ENCODE results near the gene CAMTA1.

Gene CAMTA1

GRCh38 chr1:7609311-7609994 is 824.2 kb downstream of the CAMTA1 start:
- DNase-seq (ENCODE audit: low read depth in 2 of 2) = no peak

GRCh38 chr1:7610106-7610731 is 825.0 kb downstream of the CAMTA1 start:
- no peak for DNase-seq (ENCODE audit: low read depth in 2 of 2)

GRCh38 chr1:7610936-7611335 is 825.7 kb downstream of the CAMTA1 start:
- DNase-seq (ENCODE audit: low read depth in 2 of 2) = no peak

DNA sequence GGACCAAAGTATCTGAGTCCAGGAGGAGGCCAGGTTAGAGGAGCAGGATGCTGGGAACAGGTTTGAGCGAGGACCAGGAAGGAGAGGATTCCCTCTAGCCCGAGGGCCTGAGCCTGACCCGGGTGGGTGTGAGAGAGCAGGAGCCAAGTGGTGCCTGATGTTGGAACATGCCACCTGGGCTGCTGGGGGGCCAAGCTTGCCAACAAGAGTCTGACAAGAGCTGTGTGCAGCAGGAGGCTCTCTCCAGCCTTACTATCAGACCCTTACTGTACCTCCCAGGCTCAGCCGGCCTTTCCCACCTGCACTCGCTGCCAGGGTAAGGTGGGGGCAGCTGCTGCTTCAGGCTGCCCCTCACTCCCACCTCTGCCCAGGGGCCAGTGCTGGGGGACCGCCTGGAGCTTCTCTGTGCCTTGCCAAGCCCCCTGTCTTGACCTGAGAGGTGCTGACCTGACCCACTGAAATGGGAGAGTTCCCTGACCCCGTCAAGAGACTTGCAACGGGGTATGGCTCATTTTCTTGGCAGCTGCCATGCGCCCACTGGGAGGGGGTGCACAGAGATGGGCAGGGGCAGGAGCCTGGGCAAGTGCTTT is 826.3 kb downstream of the CAMTA1 start:
- DNase-seq (ENCODE audit: low read depth in 2 of 2) = no peak

DNA sequence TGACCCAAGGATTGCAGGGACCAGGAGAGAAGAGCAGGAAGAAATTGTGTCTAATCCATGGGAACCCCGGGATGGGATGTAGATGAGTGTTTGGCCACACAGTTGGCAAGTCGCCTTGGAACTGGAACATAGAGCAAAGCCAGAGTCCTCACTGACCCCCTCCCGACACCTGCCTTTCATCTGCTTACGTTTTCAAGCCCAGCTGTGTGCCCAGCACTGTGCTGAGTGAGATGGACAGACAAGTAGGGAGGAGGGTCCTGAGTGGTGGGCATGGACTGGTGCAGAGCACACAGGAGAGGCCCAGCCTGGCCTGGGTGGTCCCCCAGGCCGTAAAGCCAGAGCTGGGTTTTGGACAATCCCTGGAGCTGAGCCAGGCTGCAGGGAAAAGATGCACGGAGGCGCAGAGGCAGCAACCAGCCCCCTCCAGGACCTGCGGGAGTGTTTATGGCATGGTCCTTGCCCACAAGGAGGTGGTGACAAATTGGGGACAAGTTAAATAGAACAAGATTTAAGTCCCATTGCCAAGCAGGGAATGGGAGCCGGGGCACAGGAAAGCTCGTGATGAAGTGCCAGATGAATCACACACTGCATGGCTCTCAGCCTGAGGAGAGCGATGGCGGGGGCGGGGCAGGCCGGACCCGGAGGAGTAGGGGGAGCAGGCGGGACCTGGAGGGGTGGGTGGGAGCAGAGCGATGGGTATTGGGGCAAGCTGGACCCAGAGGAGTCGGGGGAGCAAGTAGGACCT is 828.0 kb downstream of the CAMTA1 start:
- no peak for DNase-seq (ENCODE audit: low read depth in 2 of 2)

- DNase-seq (ENCODE audit: low read depth in 2 of 2) = no peak
Observed at GRCh38 chr1:7613851-7614205, 828.6 kb downstream of the CAMTA1 start.

DNA sequence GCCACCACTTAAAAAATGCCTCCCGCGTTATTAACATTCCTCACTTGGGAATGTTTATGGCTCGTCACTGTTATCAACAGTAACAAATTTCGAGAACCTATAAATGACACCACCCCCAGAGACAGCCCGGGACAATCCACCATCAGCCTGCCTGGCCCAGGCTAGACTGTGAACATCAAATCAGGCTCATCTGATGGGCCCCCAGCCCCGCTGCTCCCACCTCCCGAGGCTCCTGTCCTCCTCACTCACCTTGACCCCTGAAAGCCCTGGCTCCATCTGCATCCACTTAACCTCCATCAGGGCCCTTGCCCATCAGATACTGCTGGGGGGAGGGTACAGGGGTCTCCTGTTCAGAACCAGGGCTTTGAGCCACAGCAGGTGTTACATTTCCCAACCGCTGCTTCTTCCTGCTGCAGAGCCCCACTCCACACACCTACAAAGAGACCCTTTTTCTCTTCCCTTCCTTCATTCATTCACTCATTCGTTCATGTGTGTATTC is 829.4 kb downstream of the CAMTA1 start:
- DNase-seq (ENCODE audit: low read depth in 2 of 2) = no peak

DNA sequence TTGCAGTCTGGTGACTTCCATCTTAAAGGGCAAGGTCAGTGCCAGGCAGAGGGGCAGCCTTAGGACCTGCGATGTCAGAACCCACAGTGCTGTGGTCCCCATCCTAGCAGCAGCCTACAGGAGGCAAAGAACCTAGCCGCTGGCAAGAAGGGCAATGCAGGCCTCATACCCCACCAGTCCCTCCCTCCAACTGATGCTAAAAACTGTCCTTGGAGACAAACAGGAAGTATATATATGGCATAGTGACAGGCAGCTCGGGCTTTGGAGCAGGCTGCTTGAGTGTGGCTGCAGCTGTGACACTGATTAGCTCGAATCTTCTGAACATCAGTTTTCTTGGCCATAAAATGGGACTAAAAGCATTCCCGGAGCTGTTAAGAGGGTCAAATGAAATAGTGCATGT is 829.9 kb downstream of the CAMTA1 start:
- no peak for DNase-seq (ENCODE audit: low read depth in 2 of 2)

DNA sequence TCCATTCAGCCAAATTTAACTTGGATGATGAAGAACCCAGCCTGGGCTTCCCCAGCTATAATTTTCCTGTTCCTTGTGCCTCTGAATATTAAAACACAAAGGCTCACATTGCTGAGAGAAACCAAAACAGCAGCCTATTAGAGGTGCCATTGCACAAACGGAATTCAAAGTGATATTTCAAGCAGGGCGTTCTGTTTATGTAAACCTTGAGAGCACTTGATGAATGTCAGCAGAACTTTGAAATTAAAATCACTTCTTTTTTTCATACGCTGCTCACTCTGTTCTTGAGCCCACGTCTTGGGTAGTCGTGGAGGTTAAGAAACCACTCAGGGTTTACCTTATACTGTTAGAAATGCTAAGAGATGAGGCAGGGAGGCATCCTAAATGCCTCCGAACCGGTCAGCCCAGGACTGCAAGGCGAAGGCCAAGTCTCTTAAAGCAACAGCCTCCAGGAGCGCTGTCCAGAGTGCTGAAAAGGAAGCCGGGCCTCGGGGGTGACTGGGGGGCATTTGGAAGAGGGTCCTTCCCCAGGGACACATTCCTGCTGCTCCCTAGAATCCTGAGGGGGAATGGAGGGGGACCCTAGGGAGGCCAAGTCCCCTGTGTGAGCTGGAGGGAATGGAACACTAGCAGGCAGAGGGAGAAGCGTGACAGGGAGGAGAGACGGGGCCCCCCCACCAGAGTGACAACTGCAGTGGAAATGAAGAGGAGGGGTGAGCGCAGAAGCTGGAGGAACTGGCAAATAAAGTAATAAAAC is 831.0 kb downstream of the CAMTA1 start:
- DNase-seq (ENCODE audit: low read depth in 2 of 2) = peak; percentile 2 to 16

GRCh38 chr1:7616953-7617352 is 831.7 kb downstream of the CAMTA1 start:
- DNase-seq (ENCODE audit: low read depth in 2 of 2) = no peak

GRCh38 chr1:7617826-7618225 is 832.6 kb downstream of the CAMTA1 start:
- no peak for DNase-seq (ENCODE audit: low read depth in 2 of 2)

GRCh38 chr1:7620196-7620595 is 834.9 kb downstream of the CAMTA1 start:
- DNase-seq (ENCODE audit: low read depth in 2 of 2) = no peak

GRCh38 chr1:7621334-7622219 is 836.3 kb downstream of the CAMTA1 start:
- DNase-seq (ENCODE audit: low read depth in 2 of 2) = no peak

- DNase-seq (ENCODE audit: low read depth in 2 of 2) = no peak
Observed at GRCh38 chr1:7623842-7624241, 838.6 kb downstream of the CAMTA1 start.

DNA sequence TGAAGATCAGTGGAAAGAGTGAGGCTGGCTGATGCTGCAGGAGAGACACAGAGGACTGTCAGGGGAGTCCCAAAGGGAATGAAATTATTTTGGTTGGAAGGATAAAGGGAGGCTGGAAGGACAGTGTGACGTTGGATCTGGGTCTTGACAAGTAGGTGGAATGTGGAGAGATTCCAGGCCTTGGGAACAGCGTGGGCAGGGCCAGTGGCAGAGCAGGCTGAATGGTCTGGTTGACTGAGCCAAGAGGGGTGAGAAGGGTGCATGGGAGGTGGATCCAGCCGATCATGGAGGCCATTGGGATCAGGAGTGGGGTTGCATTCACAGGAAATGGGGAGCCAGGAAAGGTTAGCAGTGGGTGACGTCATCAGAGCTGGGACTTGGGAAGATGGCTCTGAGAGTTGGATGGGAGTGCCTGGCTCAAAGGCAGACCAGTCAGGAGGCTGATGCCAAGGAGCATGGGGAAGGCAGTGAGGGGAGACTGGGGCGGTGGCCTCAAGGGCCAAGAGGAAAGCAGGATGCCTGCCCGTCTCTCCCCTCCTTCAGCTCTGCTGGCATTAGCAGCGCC is 839.6 kb downstream of the CAMTA1 start:
- DNase-seq (ENCODE audit: low read depth in 2 of 2) = no peak

DNA sequence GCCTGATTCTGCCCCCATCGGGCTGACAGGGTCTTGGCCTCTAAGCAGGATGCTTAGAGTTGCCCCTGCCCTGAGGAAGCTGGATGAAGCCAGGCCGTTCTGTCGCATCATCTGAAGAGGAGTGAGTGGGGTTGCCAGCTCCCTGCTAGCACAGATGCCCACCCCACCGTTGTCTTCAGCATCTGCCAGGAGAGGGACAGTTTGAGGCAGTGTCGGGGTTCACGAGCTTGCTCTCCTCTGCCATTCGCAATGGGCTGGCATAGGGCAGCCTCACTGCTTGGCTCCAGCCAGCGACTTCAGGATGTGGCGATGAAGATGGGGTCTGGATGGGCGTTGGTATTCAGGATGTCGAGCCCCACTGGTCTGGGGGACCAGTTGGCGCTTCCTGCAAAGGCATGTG is 840.1 kb downstream of the CAMTA1 start:
- no peak for DNase-seq (ENCODE audit: low read depth in 2 of 2)

DNA sequence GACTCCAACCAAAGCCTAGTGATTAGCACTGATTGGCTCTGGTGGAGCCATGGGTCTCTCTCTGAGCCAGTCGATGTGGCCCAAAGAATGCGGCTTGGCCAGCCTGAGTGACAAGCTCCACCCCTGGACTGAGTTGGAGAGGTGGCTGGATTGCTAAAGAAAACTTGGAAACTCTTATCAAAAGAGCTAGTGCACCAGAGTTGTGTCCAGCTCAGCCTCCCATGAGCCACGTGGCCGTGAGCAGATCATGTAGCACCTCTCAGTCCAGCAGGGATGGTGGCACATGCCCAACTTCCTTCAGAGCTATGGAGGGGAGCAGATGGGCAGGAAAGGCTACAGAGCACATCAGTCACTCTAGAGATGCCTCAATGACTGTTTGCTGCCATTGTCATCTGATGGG is 843.0 kb downstream of the CAMTA1 start:
- DNase-seq (ENCODE audit: low read depth in 2 of 2) = no peak

DNA sequence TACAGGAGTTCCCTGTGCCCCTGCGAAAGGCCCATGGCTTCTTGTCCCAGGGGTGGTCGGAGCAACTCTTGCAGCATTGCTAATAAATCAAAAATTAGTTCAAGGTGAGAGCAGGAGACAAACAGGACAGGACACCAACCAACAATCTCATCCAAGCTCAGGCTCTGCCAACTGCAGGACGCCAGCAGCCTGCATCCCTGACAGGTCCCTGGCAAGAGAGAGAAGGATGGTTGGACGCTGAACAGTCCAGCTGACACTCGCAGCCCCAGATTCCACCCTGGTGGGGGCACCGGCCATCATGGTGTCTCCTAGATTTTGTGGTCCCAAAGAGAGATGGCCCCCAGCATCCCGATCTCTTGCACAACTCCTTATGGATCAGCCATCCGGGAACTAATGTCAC is 843.8 kb downstream of the CAMTA1 start:
- DNase-seq (ENCODE audit: low read depth in 2 of 2) = no peak

GRCh38 chr1:7629465-7630195 is 844.4 kb downstream of the CAMTA1 start:
- no peak for DNase-seq (ENCODE audit: low read depth in 2 of 2)

- no peak for DNase-seq (ENCODE audit: low read depth in 2 of 2)
Observed at GRCh38 chr1:7630378-7630777, 845.1 kb downstream of the CAMTA1 start.

Data from stimulated activated CD4-positive, alpha-beta T cell treated with anti-CD3 and anti-CD28 coated beads, Interleukin-4, amount 100 ng/mL, for 48 hours (primary cell).